Colonic mucosa (tissue), 4 donors: ENCODE results near the gene ZBTB20. TPM values are rescaled to one million over a fixed set of nuclear protein-coding genes. Genes with fewer than 3 reads are reported as not detected.

Experiments
- DNase-seq: peaks from one replicate; pipeline ENCODE4 v3.0.0-alpha.2; 2020
- H3K27ac ChIP-seq: fragments of 200-600 bp; one replicate; pipeline ENCODE4 v1.8.0; 2021
- H3K27me3 ChIP-seq: fragments of 200-600 bp; one replicate; pipeline ENCODE4 v1.8.0; 2021
- H3K36me3 ChIP-seq: fragments of 200-600 bp; one replicate; pipeline ENCODE4 v1.8.0; 2021
- H3K4me1 ChIP-seq: fragments of 200-600 bp; one replicate; pipeline ENCODE4 v1.8.0; 2021; ENCODE audit warnings: mild to moderate bottlenecking
- H3K4me3 ChIP-seq: fragments of 200-600 bp; one replicate; pipeline ENCODE4 v1.8.0; 2021
- H3K9ac ChIP-seq, 2 donors: one replicate each; pipeline ENCODE4 v1.7.0; 2013; ENCODE audit warnings: control low read depth in 2 of 2, low read depth in 2 of 2, low read length in 2 of 2
- H3K9me3 ChIP-seq: fragments of 200-600 bp; one replicate; pipeline ENCODE4 v1.8.0; 2021
- CTCF ChIP-seq: fragments of 200-600 bp; IDR thresholded peaks from one replicate; pipeline ENCODE4 v1.8.0; 2022; ENCODE audit warnings: antibody characterized with exemption, mild to moderate bottlenecking
- intact Hi-C: fragments of 100-400 bp; cut with DNase I; formaldehyde crosslinking; loops from one replicate; pipeline ENCODE4 v1.14.1; 2022
- total RNA-seq, 2 donors: library from RNA; stranded (reverse); fragmentation: NEBNext Ultra II Directional in 1 of 2; extraction: Animal tissue kit (Norgen Biotek cat#: 25700) in 1 of 2; gene quantifications; one replicate each; pipeline ENCODE4 v1.2.1, GENCODE V29; 2021
- donor health status: healthy.
- donor health status: DM: no; HTN: no; CAD: no.
- donor health status: DM: no; HTN: no; CAD: no.

Gene ZBTB20
- total RNA-seq, 2 donors from 2014 or later = 12.7 to 21.2 TPM

GRCh38 chr3:114790752-114791151 lies 356.3 kb downstream of the ZBTB20 start:
- H3K9me3 ChIP-seq = no peaks in the 10 kb centered on the region
- H3K9ac ChIP-seq = no peak overlapping the region
- TF ChIP-seq CTCF = no peak
- no peak overlapping the region for H3K4me3 ChIP-seq
- H3K27ac ChIP-seq = no peak overlapping the region
- intact Hi-C loops = no loop called here
- H3K4me1 ChIP-seq = no peaks in the 10 kb centered on the region
- H3K36me3 ChIP-seq = no peaks in the 10 kb centered on the region
- no peak for DNase-seq
- H3K27me3 ChIP-seq = no peaks in the 10 kb centered on the region

GRCh38 chr3:114789803-114790202 lies 357.3 kb downstream of the ZBTB20 start:
- H3K36me3 ChIP-seq = no peaks in the 10 kb centered on the region
- no peak overlapping the region for H3K9ac ChIP-seq
- no peak overlapping the region for H3K27ac ChIP-seq
- H3K9me3 ChIP-seq = no peaks in the 10 kb centered on the region
- TF ChIP-seq CTCF = no peak
- DNase-seq = no peak
- H3K4me3 ChIP-seq = no peak overlapping the region
- no peaks in the 10 kb centered on the region for H3K4me1 ChIP-seq
- no peaks in the 10 kb centered on the region for H3K27me3 ChIP-seq
- intact Hi-C loops = no loop called here

GRCh38 chr3:114775395-114775794 lies 371.7 kb downstream of the ZBTB20 start:
- Histone ChIP-seq H3K9ac (no peak overlapping the region), H3K4me1 (no peaks in the 10 kb centered on the region), H3K27me3 (no peaks in the 10 kb centered on the region), H3K27ac (no peak overlapping the region), H3K9me3 (no peaks in the 10 kb centered on the region), H3K4me3 (no peak overlapping the region), H3K36me3 (no peaks in the 10 kb centered on the region)
- intact Hi-C loops = no loop called here
- no peak for TF ChIP-seq CTCF
- no peak for DNase-seq

GRCh38 chr3:114770874-114771273 lies 376.2 kb downstream of the ZBTB20 start:
- Histone ChIP-seq H3K36me3 (no peaks in the 10 kb centered on the region), H3K4me3 (no peak overlapping the region), H3K27ac (no peak overlapping the region), H3K9ac (no peak overlapping the region), H3K27me3 (no peaks in the 10 kb centered on the region), H3K4me1 (no peaks in the 10 kb centered on the region), H3K9me3 (no peaks in the 10 kb centered on the region)
- intact Hi-C loops = no loop called here
- no peak for DNase-seq
- no peak for TF ChIP-seq CTCF

- DNase-seq = peak; percentile 51
- H3K9me3 ChIP-seq = no peaks in the 10 kb centered on the region
- no peak overlapping the region for H3K27ac ChIP-seq
- no peak overlapping the region for H3K4me3 ChIP-seq
- H3K27me3 ChIP-seq = no peaks in the 10 kb centered on the region
- intact Hi-C loops = no loop called here
- TF ChIP-seq CTCF = no peak
- H3K36me3 ChIP-seq = no peaks in the 10 kb centered on the region
- no peaks in the 10 kb centered on the region for H3K4me1 ChIP-seq
- no peak overlapping the region for H3K9ac ChIP-seq
Measured at GRCh38 chr3:114764056-114764492, 383.0 kb downstream of the ZBTB20 start.

- DNase-seq = no peak
- no peaks in the 10 kb centered on the region for H3K36me3 ChIP-seq
- H3K9me3 ChIP-seq = no peaks in the 10 kb centered on the region
- H3K4me3 ChIP-seq = no peak overlapping the region
- no peaks in the 10 kb centered on the region for H3K27me3 ChIP-seq
- H3K9ac ChIP-seq = no peak overlapping the region
- intact Hi-C loops = no loop called here
- H3K4me1 ChIP-seq = no peaks in the 10 kb centered on the region
- TF ChIP-seq CTCF = no peak
- no peak overlapping the region for H3K27ac ChIP-seq
Measured at GRCh38 chr3:114762144-114762543, 384.9 kb downstream of the ZBTB20 start.
